C4-2B (cell line): ENCODE measurements around the gene RPGRIP1L.

Experiments used
- ZFX ChIP-seq: fragments of 450-650 bp; IDR thresholded peaks from 2 replicates; pipeline ENCODE4 v1.6.1; 2017
- TF ChIP-seq, protein P1 (sequence below): fragments of 450-650 bp; conservative IDR thresholded peaks from 2 replicates; pipeline ENCODE4 v1.5.1; 2017; ENCODE audit warnings: mild to moderate bottlenecking

DNA sequence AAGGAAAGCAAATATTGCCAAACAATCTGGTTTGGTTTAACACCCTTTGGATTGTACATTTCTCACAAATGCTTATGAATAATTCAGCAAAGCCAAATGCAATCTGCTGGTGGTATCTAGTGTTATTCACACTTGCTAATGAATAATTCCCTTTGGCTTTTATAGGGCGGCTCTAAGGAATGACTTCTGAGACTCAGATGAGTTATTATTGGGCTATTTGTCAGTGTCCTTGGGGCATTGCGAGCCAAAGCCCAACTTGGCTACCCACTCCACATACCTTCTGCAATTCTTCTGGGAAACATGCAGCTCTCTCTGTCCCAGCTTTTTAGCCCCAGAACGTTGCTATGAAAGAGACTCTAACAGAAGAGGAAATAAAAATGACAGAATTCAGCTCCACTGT is 41.4 kb upstream of the RPGRIP1L start:
- TF ChIP-seq, protein P1, sequence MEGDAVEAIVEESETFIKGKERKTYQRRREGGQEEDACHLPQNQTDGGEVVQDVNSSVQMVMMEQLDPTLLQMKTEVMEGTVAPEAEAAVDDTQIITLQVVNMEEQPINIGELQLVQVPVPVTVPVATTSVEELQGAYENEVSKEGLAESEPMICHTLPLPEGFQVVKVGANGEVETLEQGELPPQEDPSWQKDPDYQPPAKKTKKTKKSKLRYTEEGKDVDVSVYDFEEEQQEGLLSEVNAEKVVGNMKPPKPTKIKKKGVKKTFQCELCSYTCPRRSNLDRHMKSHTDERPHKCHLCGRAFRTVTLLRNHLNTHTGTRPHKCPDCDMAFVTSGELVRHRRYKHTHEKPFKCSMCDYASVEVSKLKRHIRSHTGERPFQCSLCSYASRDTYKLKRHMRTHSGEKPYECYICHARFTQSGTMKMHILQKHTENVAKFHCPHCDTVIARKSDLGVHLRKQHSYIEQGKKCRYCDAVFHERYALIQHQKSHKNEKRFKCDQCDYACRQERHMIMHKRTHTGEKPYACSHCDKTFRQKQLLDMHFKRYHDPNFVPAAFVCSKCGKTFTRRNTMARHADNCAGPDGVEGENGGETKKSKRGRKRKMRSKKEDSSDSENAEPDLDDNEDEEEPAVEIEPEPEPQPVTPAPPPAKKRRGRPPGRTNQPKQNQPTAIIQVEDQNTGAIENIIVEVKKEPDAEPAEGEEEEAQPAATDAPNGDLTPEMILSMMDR: no peak
- no peak for TF ChIP-seq ZFX
